CMK (cell line): Measurements from ENCODE around the gene GRIP1.
A peak's percentile ranks its signal among the peaks of the same experiment; 100 is the strongest.
"Not testable (repeated sequence)": the region's sequence is repeated elsewhere in the genome, so short reads cannot be mapped to it uniquely, and the experiment has no call there.

Source experiments
- DNase-seq: peaks from one replicate; pipeline ENCODE4 v3.0.0-alpha.2; 2010; ENCODE audit warnings: low read depth

GRIP1 gene

GRCh38 chr12:66319266-66319954, 359.5 kb downstream of the GRIP1 start:
- DNase-seq: no peak

- DNase-seq: no peak
Observed at GRCh38 chr12:66314278-66314677, 364.6 kb downstream of the GRIP1 start.

GRCh38 chr12:66312189-66312588, 366.7 kb downstream of the GRIP1 start:
- DNase-seq: no peak

GRCh38 chr12:66309606-66310005, 369.3 kb downstream of the GRIP1 start:
- DNase-seq: no peak

GRCh38 chr12:66304296-66304900, 374.5 kb downstream of the GRIP1 start:
- no peak for DNase-seq

GRCh38 chr12:66303316-66303804, 375.5 kb downstream of the GRIP1 start:
- not testable (repeated sequence) for DNase-seq

GRCh38 chr12:66302827-66303169, 376.1 kb downstream of the GRIP1 start:
- no peak for DNase-seq

GRCh38 chr12:66301944-66302826, 376.7 kb downstream of the GRIP1 start, which contains the start of gene HELB:
Gene HELB, plus strand, starts transcription at chr12:66302493. Its CDS starts 111 bp downstream, at chr12:66302604.
- DNase-seq: peak; percentile 80

GRCh38 chr12:66297923-66298322, 381.0 kb downstream of the GRIP1 start:
- DNase-seq: no peak
